Ammon's horn (tissue), 1 donor: Measurements from ENCODE around the gene LMNTD2.
"Not testable (repeated sequence)": the region's sequence is repeated elsewhere in the genome, so short reads cannot be mapped to it uniquely, and the experiment has no call there.

ENCODE experiments used
- DNase-seq: peaks from one replicate; pipeline ENCODE4 v3.0.0-alpha.2; 2016; ENCODE audit warnings: low spot score

The LMNTD2 gene

GRCh38 chr11:532986-533585 lies 27.5 kb downstream of the LMNTD2 start:
- DNase-seq, result no peak

GRCh38 chr11:532527-532985 lies 28.0 kb downstream of the LMNTD2 start:
- DNase-seq, result no peak

GRCh38 chr11:531919-532526 lies 28.5 kb downstream of the LMNTD2 start:
- DNase-seq, result no peak

GRCh38 chr11:530960-531831 lies 29.3 kb downstream of the LMNTD2 start:
- DNase-seq, result no peak

GRCh38 chr11:529728-530411 lies 30.7 kb downstream of the LMNTD2 start:
- no peak for DNase-seq

- no peak for DNase-seq
Observed at GRCh38 chr11:528815-529727, 31.5 kb downstream of the LMNTD2 start.

GRCh38 chr11:528166-528814 lies 32.2 kb downstream of the LMNTD2 start:
- no peak for DNase-seq

GRCh38 chr11:526192-526591 lies 34.3 kb downstream of the LMNTD2 start:
- DNase-seq, result no peak

- DNase-seq, result no peak
Observed at GRCh38 chr11:521177-521688, 39.3 kb downstream of the LMNTD2 start.

GRCh38 chr11:520428-521176 lies 39.9 kb downstream of the LMNTD2 start:
- no peak for DNase-seq

- DNase-seq, result peak; percentile 79
Observed at GRCh38 chr11:518463-519202, 41.9 kb downstream of the LMNTD2 start.

GRCh38 chr11:516918-517685 lies 43.4 kb downstream of the LMNTD2 start:
- not testable (repeated sequence) for DNase-seq

- no peak for DNase-seq
Observed at GRCh38 chr11:516400-516799, 44.1 kb downstream of the LMNTD2 start.

GRCh38 chr11:515131-515530 lies 45.4 kb downstream of the LMNTD2 start:
- no peak for DNase-seq

GRCh38 chr11:514606-515005 lies 45.9 kb downstream of the LMNTD2 start:
- no peak for DNase-seq

- no peak for DNase-seq
Observed at GRCh38 chr11:512761-513595, 47.6 kb downstream of the LMNTD2 start.

- DNase-seq, result no peak
Observed at GRCh38 chr11:508956-509355, 51.6 kb downstream of the LMNTD2 start.
